T47D (cell line): ENCODE results near the gene KIN.

Source experiments
- DNase-seq, 2 experiments: peaks; one replicate each; pipeline versions ENCODE4 v3.0.0 to v3.0.0-alpha.2; 2011 to 2012; ENCODE audit warnings: low read depth in 1 of 2, low spot score in 1 of 2
- JUND ChIP-seq: IDR thresholded peaks from 2 replicates; pipeline ENCODE4 v1.6.1; 2012; ENCODE audit warnings: low read depth
- in situ Hi-C: cut with HindIII; loops from 2 replicates; pipeline ENCODE4 v1.10.0; 2016; ENCODE audit warnings: low sequenced_read_pairs, low pct_unique_long_range_greater_than_20kb

The KIN gene, protein sequence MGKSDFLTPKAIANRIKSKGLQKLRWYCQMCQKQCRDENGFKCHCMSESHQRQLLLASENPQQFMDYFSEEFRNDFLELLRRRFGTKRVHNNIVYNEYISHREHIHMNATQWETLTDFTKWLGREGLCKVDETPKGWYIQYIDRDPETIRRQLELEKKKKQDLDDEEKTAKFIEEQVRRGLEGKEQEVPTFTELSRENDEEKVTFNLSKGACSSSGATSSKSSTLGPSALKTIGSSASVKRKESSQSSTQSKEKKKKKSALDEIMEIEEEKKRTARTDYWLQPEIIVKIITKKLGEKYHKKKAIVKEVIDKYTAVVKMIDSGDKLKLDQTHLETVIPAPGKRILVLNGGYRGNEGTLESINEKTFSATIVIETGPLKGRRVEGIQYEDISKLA

DNA sequence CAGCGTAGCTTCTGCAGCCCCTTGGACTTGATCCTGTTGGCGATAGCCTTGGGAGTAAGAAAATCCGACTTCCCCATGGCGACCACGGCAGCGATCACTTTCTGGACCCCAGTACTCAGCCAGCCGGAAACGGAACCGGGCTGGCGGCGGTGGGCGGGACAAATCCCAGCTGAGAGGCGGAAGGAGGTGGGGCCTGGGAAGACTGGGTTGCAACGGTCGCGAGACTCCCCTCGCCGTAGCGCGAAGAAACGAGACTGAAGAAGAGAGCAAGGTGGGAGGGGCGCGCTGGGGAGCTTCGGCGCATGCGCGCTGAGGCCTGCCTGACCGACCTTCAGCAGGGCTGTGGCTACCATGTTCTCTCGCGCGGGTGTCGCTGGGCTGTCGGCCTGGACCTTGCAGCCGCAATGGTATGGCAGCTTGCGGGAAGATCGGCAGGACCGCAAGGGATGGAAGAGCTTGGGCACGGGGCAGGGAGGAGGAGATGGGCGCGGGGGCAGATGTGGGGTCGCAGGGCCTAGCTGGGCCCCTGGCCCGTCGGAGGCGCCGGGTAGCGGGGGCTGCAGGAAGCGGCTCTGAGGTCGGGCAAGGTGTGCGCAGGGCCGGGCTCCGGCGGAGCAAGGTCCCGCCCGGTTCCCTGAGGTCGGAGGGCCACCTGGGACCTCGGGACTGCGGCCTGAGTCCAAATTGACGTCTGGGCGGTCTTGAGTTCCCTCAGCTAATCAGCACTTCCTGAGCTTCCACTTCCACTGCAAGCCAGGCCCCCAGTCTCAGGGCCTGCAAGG lies at the start of gene KIN, which contains the start of gene ATP5F1C:
KIN (minus strand) TSS at position 137 of the 782 bp plus-strand sequence; CDS start at position 77, 60 bp downstream.
ATP5F1C (plus strand) TSS at position 321 of the 782 bp plus-strand sequence; CDS start at position 352, 31 bp downstream.
- DNase-seq: peak; percentile 99
- in situ Hi-C loops: no loop called here
- TF ChIP-seq JUND: no peak

DNA sequence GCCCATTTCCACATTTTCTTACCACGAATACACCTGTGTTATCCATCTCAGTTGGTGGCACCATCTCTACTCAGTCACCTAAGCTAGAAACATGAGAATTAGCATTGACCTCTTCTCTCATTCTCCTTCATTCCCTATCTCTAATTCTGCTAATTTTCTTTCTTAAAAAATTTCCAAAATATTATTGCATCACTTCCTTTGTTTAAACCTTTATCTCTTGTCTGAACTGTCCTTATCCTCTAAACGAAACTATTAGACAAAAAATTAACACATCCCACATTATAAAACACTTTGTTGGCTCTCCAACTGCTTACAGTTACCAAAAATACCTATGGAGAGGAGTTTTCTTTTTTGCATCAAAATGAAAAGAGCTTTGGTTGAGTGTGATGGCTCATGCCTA lies 48.8 kb upstream of the KIN start:
- DNase-seq: no peak
- no peak for TF ChIP-seq JUND
- in situ Hi-C loops: no loop called here

DNA sequence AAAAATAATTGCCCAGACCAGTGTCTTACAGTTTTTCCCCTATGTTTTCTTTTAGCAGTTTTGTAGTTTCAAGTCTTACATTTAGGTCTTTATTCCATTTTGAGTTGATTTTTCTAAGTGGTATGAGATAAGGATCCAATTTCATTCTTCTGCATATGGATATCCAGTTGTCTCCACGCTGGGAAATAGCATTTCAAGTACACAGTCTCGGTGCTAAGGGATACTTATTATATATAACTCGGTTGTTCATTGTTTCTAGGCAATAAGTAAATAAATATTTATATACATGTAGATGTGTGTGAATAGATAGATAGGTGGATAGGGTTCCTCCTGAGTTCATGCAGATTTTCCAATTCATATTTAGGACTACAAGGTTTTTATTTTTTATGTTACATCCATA lies 46.5 kb upstream of the KIN start:
- in situ Hi-C loops: no loop called here
- TF ChIP-seq JUND: no peak
- no peak for DNase-seq

DNA sequence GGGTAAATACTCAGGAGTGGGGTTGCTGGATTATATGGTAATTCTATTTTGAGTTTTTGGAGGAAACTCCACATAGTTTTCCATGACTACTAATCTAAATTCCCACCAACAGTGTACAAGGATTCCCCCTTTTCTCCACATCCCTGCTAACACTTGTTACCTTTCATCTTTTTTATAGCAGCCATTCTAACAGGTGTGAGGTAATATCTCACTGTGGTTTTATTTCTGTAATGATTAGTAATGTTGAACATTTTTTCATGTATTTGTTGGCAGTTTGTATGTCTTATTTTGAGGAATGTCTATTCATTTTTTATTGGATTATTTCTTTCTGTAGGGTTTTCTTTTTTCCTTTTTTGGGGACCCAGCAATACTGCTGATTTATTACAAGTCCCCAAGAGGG lies 45.4 kb upstream of the KIN start:
- in situ Hi-C loops: no loop called here
- no peak for DNase-seq
- TF ChIP-seq JUND: no peak

- in situ Hi-C loops: no loop called here
- no peak for DNase-seq
- TF ChIP-seq JUND: no peak
Observed at GRCh38 chr10:7832060-7832459, 44.3 kb upstream of the KIN start.

DNA sequence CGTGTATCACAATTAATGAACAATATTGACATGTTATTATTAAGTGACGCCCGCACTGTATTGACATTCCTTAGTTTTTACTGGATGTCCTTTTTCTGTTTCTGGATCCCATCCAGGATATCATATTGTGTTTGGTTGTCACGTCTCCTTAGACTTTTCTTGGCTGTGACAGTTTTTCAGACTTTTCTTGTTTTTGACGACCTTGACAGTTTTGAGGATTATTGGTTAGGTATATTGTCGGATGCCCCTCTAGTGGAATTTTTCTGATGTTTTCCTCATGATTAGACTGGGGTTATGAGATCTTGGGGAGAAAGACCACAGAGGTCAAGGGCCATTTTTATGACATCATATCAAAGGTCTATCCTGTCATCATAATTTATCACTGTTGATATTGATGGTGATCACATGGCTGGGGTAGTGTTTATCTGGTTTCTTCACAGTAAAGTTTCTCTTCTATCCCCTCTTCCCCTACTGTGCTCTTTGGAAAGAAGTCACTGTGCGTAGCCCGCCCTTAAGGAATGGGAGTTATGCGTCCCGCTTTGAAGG lies 41.6 kb upstream of the KIN start:
- in situ Hi-C loops: no loop called here
- TF ChIP-seq JUND: no peak
- no peak for DNase-seq

DNA sequence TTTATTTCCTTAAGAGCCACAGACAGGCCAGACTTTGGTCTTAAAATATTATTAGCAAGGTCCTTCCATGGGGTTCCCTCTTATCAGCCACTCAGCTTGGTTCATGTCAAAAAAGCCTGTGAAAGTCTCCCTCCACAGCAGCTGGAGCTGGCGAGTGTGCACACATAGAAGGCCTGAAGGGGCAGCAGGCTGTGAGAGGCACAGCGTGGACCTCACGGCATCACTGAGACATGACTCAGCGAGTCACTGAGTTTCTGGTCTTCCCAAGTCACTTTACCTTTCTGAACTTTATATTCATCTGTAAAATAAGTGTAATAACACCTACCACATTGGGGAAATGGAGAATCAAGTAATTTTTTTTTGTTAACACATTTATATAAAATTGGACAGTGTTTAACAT lies 39.2 kb upstream of the KIN start:
- DNase-seq: no peak
- in situ Hi-C loops: no loop called here
- no peak for TF ChIP-seq JUND

DNA sequence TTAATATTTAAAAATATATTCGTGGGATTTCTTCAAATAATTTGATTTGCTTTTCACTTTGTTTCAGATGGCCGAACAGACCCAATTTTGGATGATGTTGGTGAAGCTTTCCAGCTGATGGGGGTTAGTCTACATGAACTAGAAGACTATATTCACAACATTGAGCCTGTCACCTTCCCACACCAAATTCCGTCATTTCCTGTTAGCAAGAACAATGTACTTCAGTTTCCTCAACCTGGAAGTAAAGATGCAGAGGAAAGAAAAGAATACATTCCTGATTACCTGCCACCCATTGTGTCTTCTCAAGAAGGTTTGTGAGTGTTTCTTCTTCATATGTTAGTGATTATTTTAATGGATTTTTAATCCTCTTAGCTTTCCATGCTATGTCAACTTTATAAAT lies 36.5 kb upstream of the KIN start:
- DNase-seq: no peak
- no peak for TF ChIP-seq JUND
- in situ Hi-C loops: no loop called here

GRCh38 chr10:7819121-7819460 lies 31.3 kb upstream of the KIN start:
- TF ChIP-seq JUND: no peak
- in situ Hi-C loops: no loop called here
- DNase-seq: peak; percentile 55 to 80

DNA sequence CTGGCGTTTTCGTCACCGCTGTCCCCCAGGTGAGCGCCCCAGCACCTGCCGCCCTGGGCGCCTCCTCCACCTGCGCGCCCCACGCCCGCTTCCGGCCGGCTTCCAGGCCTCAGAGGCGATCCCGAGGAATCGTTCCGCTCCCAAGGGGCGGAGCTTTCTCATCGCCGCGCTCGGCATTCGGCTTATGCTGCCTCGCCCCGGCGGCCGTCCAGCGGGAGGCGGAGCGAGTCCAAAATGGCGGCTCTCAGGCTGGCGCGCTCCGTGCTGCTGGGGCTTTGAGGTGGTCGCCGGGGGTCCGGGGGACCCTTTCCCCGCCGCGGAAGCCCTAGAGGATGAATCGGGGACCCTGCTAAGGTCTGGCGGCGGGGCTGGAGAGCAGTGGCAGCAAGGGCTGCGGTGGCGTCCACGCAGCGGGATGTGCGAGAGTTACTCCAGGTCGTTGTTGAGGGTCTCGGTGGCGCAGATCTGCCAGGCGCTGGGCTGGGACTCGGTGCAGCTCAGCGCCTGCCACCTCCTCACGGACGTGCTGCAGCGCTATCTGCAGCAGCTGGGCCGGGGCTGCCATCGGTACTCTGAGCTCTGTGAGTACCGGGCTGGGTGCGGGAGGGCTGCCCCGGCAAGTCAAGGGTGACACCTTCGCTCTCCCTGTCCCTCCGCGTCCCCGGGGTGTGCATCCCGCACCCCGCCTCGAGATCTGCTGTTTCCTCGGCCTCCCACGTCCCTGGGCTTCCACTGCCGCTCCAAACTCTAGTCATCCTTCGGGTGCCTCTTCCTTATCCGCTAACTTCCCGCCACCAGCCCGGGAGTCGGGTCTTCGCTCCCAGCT lies 30.7 kb upstream of the KIN start, which contains the start of gene TAF3:
TAF3 (plus strand) TSS at position 211 of the 826 bp plus-strand sequence; CDS start at position 416, 205 bp downstream.
- in situ Hi-C loops: no loop called here
- no peak for TF ChIP-seq JUND
- peak; percentile 60 to 96 for DNase-seq

DNA sequence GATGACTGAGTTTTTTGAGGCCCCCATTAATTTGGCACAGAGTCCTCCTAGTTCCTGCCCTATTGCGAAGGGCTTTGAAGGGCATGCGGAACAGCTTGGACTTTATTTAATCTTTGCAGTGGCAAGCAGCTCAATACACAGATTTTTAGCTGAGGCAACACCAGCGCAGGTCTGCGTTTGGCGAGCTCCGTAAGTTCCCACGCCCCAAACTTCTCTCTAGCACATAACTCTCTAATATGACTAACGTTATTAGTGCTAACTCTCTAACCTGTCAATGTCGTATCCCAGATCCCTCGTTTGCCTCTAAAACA lies 30.1 kb upstream of the KIN start:
- no peak for DNase-seq
- in situ Hi-C loops: no loop called here
- TF ChIP-seq JUND: no peak

- TF ChIP-seq JUND: no peak
- in situ Hi-C loops: no loop called here
- no peak for DNase-seq
Observed at GRCh38 chr10:7817576-7817975, 29.8 kb upstream of the KIN start.
